Thyroid gland (tissue), 4 donors: ENCODE data around the gene BMPR1B.

Source experiments
- POLR2A ChIP-seq, 2 donors: fragments of 450-650 bp; IDR thresholded peaks; one replicate each; pipeline ENCODE4 v1.6.1; 2017; ENCODE audit warnings: antibody characterized with exemption in 2 of 2, mild to moderate bottlenecking in 2 of 2, moderate library complexity in 1 of 2
- TF ChIP-seq, protein P1 (sequence below), 6 experiments: fragments of 200-600 bp in 3 of 6; fragments of 450-650 bp in 3 of 6; sonication (generic) in 3 of 6; IDR thresholded peaks; one replicate each; pipeline ENCODE4 v1.5.1; 2016 to 2019; ENCODE audit warnings: antibody characterized with exemption in 6 of 6, mild to moderate bottlenecking in 2 of 6, inconsistent platforms in 1 of 6, moderate library complexity in 1 of 6

DNA sequence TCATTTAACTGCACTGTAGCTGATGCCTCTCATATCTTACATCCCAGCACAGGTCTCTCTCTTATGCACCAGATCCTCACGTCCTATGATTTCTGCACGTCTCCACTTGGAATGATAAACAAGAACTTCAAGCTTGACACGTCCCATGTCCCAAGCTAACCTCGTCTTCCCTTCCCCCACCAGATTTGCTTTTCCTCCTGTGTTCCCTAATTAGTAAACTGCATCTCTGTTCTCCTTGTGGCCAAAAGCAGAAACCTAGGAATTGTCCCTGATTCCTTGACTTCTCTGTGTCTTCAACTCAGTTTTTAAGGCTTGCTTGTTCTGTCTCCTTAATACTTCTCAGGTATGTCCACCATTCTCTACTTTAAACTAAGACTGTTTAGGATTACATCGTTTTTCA, 171.9 kb downstream of the BMPR1B start:
- TF ChIP-seq, protein P1, sequence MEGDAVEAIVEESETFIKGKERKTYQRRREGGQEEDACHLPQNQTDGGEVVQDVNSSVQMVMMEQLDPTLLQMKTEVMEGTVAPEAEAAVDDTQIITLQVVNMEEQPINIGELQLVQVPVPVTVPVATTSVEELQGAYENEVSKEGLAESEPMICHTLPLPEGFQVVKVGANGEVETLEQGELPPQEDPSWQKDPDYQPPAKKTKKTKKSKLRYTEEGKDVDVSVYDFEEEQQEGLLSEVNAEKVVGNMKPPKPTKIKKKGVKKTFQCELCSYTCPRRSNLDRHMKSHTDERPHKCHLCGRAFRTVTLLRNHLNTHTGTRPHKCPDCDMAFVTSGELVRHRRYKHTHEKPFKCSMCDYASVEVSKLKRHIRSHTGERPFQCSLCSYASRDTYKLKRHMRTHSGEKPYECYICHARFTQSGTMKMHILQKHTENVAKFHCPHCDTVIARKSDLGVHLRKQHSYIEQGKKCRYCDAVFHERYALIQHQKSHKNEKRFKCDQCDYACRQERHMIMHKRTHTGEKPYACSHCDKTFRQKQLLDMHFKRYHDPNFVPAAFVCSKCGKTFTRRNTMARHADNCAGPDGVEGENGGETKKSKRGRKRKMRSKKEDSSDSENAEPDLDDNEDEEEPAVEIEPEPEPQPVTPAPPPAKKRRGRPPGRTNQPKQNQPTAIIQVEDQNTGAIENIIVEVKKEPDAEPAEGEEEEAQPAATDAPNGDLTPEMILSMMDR (IDR thresholded peaks at IDR 0.05): no peak
- TF ChIP-seq POLR2A (IDR thresholded peaks at IDR 0.05): no peak
